Purkinje cell (primary cell): Measurements from ENCODE around the gene MTMR2. TPM values are rescaled to one million over a fixed set of nuclear protein-coding genes. Genes with fewer than 3 reads are reported as not detected.

Experiments
- polyA plus RNA-seq: library from polyadenylated mRNA; unstranded; fragments of >200 nt; fragmentation: Nextera tagmentation; gene quantifications from 2 replicates; pipeline ENCODE4 v1.2.1, GENCODE V29; 2014

MTMR2 gene
- 23.3 and 24.4 TPM in 2 replicates for polyA plus RNA-seq

GRCh38 chr11:95923728-95924413 lies at the start of gene MTMR2:
MTMR2 (minus strand) TSS chr11:95924107; CDS start chr11:95923954, 153 bp downstream.

GRCh38 chr11:95790123-95790932 lies 133.6 kb downstream of the MTMR2 start, which contains the start of gene CEP57:
CEP57 (plus strand) TSS chr11:95790498; CDS start chr11:95790699, 201 bp downstream.

GRCh38 chr11:95789506-95790122 lies 134.3 kb downstream of the MTMR2 start, which contains the start of gene FAM76B:
FAM76B (minus strand) TSS chr11:95789782; CDS start chr11:95789478, 304 bp downstream.

Other genes with a start within 250 kb of the MTMR2 start
- gene FAM76B, start 134.3 kb downstream of the MTMR2 start, polyA plus RNA-seq = 4.4 and 5.9 TPM in 2 replicates
- 18.1 and 23.7 TPM in 2 replicates for gene CEP57, start 133.6 kb downstream of the MTMR2 start, polyA plus RNA-seq